Activated CD4-positive, alpha-beta memory T cell treated with anti-CD3 and anti-CD28 coated beads for 36 hours (primary cell): ENCODE data around the gene CAPNS1. TPM values are rescaled to one million over a fixed set of nuclear protein-coding genes. Genes with fewer than 3 reads are reported as not detected.
A peak's percentile ranks its signal among the peaks of the same experiment; 100 is the strongest.

Experiments used
- CTCF ChIA-PET: fragments of 350-600 bp; sonication (Branson Sonifier 250); formaldehyde crosslinking; loops from one replicate; lab custom pipeline; 2021; ENCODE audit warnings: antibody characterized with exemption, inconsistent platforms; lab: Charles Lee
- POLR2A ChIA-PET: fragments of 350-600 bp; sonication (Branson Sonifier 250); formaldehyde crosslinking; loops from one replicate; lab custom pipeline; 2021; ENCODE audit warnings: antibody characterized with exemption; lab: Charles Lee
- DNase-seq: peaks from one replicate; pipeline ENCODE4 v3.0.0-alpha.2; 2020
- H3K27ac Mint-ChIP-seq: one replicate; pipeline ENCODE4 v1.8.0; 2021; ENCODE audit warnings: mixed read lengths
- H3K27me3 Mint-ChIP-seq: one replicate; pipeline ENCODE4 v1.8.0; 2021; ENCODE audit warnings: mixed read lengths
- H3K36me3 Mint-ChIP-seq: one replicate; pipeline ENCODE4 v1.8.0; 2021; ENCODE audit warnings: mixed read lengths
- H3K4me1 Mint-ChIP-seq: one replicate; pipeline ENCODE4 v1.8.0; 2021; ENCODE audit warnings: low read depth, mixed read lengths
- H3K4me3 Mint-ChIP-seq: one replicate; pipeline ENCODE4 v1.8.0; 2021; ENCODE audit warnings: mild to moderate bottlenecking, mixed read lengths
- H3K9me3 Mint-ChIP-seq: one replicate; pipeline ENCODE4 v1.8.0; 2021; ENCODE audit warnings: mixed read lengths
- intact Hi-C: fragments of 100-400 bp; cut with micrococcal nuclease; formaldehyde crosslinking; loops from one replicate; pipeline ENCODE4 v1.15.1; 2023
- total RNA-seq, 2 experiments: library from RNA; stranded (reverse); gene quantifications; one replicate each; pipeline ENCODE4 v1.2.3, GENCODE V29; 2021

CAPNS1 gene
- total RNA-seq: 100 to 1,000 TPM; 430 to 447 TPM

DNA sequence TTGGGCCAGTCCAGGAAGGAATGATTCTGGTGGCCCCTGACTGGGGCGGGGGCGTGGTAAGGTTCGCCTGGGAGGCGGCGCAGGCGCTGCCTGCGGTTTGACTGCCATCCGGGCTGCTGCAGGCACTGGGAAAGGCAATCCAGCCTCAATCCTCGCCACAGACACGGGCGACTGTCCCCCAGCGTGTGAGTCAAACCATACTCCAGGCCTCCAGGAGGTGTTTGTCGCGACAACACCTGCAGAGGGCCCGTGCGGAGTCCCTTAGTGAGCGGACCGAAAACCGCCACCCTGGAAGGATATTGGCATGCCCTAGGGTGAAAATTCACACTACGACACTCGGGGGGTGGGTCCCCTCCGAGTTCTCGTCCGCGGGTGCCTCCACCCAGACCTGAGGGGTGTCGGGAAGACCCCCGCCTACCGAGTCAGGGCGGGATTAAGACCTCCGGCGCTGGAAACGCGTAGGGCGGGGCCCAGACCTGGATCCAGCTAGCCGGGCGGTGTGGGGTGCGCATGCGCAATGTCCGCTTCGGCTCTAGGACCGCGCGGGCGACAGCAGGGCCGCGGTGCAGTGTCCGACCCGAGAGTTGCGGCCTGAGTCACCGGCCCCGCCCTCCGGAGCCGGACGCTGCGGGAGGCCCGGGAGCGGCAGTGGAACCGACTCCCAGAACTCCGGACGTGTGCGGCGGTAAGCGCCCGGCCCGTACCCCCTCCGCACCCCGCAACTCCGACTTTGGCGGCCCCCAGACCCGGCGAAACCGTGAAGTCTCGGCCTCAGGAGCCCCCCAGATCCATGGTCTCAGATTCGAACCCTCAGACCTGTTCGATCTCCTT, at the start of gene CAPNS1:
Gene CAPNS1, plus strand, starts transcription at position 594 of the 831 bp plus-strand sequence. CDS start 946 bp downstream, outside the sequence.
- Mint-ChIP-seq H3K27me3 (no peaks in the 10 kb centered on the region), H3K4me3 (peak within 1 kb of the TSS; percentile 92), H3K27ac (peak within 1 kb of the TSS; percentile 97), H3K9me3 (no peaks in the 10 kb centered on the region), H3K36me3 (peaks cover 24% of the 10 kb centered on the region), H3K4me1 (peaks cover 26% of the 10 kb centered on the region)
- POLR2A ChIA-PET: interaction anchor here (1.5 to 3.2 kb wide), 2 partner anchors 11 to 21 kb away, joined by 4 to 26 read pairs; no protein-coding TSS in a partner anchor
- intact Hi-C loops: loop anchor here (1.0 to 10.0 kb wide), 5 partner anchors 7 to 495 kb away; partner anchors contain the start of genes COX6B1, ETV2 and ZNF565
- CTCF ChIA-PET: interaction anchor here (0.9 to 5.6 kb wide), 4 partner anchors 13 to 34 kb away, joined by 3 to 37 read pairs (median 4); no protein-coding TSS in a partner anchor
- peak; percentile 96 for DNase-seq

DNA sequence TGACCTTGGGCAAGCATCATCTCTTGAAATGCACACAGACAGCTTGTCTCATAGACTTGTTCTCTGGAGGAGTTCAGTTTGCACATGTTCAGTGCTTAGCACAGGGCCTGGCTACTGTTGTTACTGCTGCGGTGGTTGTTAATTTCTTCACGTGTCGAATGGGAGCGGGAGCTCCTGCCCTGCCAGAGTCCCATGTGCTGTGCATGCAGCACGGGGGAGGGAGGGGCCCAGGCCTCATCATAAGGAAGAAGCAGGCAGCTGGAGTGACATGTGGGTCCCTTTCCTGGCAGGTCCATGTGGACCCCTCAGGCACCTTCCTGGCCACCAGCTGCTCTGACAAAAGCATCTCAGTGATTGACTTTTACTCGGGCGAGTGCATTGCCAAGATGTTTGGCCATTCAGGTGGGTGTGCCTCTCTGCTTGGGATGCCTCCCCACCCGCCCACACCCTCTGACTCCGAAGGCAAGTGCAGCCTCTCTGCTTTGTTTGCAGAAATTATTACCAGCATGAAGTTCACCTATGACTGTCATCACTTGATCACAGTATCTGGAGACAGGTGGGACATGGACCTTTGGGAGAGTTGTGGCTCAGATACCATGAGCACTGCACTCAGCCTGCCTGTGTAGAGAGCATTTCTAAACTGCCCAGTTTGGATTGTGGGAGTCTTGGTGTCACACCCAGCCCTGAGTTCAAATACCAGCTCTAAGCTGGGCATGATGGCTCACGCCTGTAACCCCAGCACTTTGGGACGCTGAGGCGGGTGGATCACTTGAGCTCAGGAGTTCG, 48.8 kb upstream of the CAPNS1 start:
- intact Hi-C loops: no loop called here
- no peaks in the 10 kb centered on the region for H3K27me3 Mint-ChIP-seq
- no peak for DNase-seq
- ChIA-PET CTCF (no interaction called here), POLR2A (no interaction called here)
- peaks cover 35% of the 10 kb centered on the region for H3K36me3 Mint-ChIP-seq
- no peak overlapping the region for H3K4me3 Mint-ChIP-seq
- H3K4me1 Mint-ChIP-seq: peaks cover 16% of the 10 kb centered on the region
- no peaks in the 10 kb centered on the region for H3K9me3 Mint-ChIP-seq
- no peak overlapping the region for H3K27ac Mint-ChIP-seq

DNA sequence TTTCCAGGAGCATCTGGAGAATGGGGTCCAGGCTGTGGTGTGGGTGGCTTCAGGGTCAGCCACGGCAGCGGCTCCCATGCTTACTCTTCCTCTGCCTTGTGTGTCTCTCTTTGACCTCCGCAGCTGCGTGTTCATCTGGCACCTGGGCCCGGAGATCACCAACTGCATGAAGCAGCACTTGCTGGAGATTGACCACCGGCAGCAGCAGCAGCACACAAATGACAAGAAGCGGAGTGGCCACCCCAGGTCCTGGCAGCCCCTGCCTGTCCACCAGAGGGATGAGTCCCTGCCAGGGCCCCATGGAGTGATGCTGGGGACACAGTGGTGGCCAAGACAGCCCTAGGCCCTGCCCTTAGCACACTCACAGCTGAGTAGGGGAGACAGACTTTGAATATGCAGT, 47.3 kb upstream of the CAPNS1 start:
- intact Hi-C loops: loop anchor here (2.0 kb wide), 1 partner anchor 38 kb away; the partner anchor contains the start of genes THAP8 and WDR62
- Mint-ChIP-seq H3K27ac (peak overlapping the region; percentile 49), H3K4me3 (no peak overlapping the region), H3K4me1 (peaks cover 16% of the 10 kb centered on the region), H3K36me3 (peaks cover 39% of the 10 kb centered on the region), H3K27me3 (no peaks in the 10 kb centered on the region), H3K9me3 (no peaks in the 10 kb centered on the region)
- ChIA-PET POLR2A (no interaction called here), CTCF (no interaction called here)
- no peak for DNase-seq

DNA sequence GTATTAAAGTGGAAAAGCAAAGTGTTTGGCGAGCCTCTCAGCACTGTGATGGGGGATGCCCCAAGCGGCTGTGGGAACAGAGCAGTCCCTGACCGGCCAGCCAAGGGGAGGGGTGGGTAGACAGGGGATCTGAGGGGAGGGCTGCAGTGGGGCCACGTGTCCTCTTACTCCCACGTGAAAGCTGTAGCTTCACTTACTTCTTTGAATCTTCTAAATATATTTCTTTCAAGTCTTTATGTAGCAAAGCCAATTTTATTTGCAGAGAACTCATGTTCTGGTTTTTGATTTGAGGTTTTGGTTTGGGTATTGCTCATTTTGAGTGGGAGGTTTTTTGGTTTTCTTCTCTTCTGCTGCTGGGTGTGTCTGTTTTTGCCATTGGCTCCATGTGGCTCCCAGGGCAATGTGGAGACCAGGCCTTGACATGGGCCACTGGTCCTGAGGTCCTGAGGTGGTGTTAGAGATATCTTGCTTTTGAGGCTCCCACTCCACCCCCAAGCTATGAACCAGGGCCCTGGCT, 46.7 kb upstream of the CAPNS1 start:
- peak; percentile 59 for DNase-seq
- peak overlapping the region; percentile 49 for H3K27ac Mint-ChIP-seq
- H3K9me3 Mint-ChIP-seq: no peaks in the 10 kb centered on the region
- H3K4me3 Mint-ChIP-seq: no peak overlapping the region
- ChIA-PET POLR2A (no interaction called here), CTCF (no interaction called here)
- H3K4me1 Mint-ChIP-seq: peaks cover 16% of the 10 kb centered on the region
- no peaks in the 10 kb centered on the region for H3K27me3 Mint-ChIP-seq
- H3K36me3 Mint-ChIP-seq: peaks cover 34% of the 10 kb centered on the region
- intact Hi-C loops: loop anchor here (2.0 kb wide), 1 partner anchor 38 kb away; the partner anchor contains the start of genes THAP8 and WDR62

DNA sequence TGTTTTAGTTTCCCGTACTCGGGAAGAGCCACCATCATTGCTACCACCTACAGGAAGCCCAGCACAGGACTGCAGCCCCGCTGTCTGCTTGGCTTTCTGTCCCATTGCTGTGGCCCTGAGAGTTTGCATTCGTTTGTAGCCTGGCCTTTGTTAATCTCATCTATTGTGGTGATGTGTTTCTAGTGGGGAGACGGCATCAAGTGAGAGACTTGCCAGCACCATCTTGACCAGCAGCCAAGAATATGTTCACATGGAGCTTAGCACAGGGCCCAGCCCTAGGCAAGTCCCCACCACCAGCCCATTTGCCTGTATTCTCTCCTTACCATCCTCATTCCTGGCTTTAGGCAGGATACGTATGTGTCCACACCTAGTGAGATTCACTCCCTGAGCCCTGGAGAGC, 46.2 kb upstream of the CAPNS1 start:
- Mint-ChIP-seq H3K27me3 (no peaks in the 10 kb centered on the region), H3K4me3 (no peak overlapping the region), H3K9me3 (no peaks in the 10 kb centered on the region), H3K36me3 (peaks cover 33% of the 10 kb centered on the region), H3K4me1 (peaks cover 16% of the 10 kb centered on the region), H3K27ac (no peak overlapping the region)
- POLR2A ChIA-PET: no interaction called here
- no peak for DNase-seq
- intact Hi-C loops: loop anchor here (2.0 kb wide), 1 partner anchor 39 kb away; the partner anchor contains the start of genes THAP8 and WDR62
- CTCF ChIA-PET: no interaction called here

DNA sequence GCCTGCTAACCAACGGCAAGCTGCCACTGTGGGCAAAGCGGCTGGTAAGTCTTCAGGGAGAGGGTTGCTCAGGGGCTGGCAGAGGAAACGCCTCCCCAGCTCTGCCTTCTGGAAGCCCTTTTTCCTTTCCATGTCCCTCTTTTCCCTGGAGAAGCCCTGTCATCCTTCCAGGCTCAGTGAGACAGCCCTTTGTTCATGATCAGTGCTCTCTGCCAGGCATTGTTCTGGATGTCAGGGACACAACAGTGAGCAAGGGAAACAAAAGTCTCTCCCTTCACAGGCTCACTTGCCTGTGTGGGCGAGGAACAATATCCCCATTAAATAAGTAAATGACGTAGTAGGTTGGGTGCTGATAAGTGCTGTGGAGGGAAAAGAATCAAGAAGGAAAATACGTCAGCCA, 42.8 kb upstream of the CAPNS1 start:
- intact Hi-C loops: loop anchor here (5.0 kb wide), 1 partner anchor 660 kb away; no protein-coding TSS in a partner anchor
- Mint-ChIP-seq H3K27ac (no peak overlapping the region), H3K4me3 (no peak overlapping the region), H3K27me3 (no peaks in the 10 kb centered on the region), H3K9me3 (no peaks in the 10 kb centered on the region), H3K4me1 (peaks cover 16% of the 10 kb centered on the region), H3K36me3 (peaks cover 24% of the 10 kb centered on the region)
- no peak for DNase-seq
- ChIA-PET POLR2A (no interaction called here), CTCF (no interaction called here)

DNA sequence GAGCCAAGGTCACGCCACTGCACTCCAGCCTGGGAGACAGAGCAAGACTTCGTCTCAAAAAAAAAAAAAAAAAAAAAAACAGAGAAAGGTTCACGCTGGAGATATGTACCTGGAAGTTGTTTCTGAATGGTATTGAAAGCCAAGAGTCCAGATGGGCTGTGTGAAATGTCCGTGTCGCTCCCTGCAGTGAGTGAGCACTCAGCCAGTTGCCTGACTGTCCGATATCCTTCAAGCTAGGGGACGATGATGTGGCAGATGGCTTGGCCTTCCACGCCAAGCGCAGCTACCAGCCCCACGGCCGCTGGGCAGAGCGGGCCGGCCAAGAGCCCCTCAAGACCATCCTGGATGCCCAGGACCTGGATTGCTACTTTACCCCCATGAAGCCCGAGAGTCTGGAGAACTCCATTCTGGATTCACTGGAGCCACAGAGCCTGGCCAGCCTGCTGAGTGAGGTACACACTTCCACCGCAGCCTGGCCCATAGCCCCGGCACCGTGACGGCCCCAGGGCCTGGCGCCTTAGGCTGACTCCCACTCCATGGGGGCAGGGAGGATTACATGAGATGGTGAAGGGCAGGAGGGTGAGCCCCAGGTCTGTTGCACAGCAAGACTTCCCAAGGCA, 40.6 kb upstream of the CAPNS1 start:
- intact Hi-C loops: loop anchor here (5.0 kb wide), 1 partner anchor 662 kb away; no protein-coding TSS in a partner anchor
- no peaks in the 10 kb centered on the region for H3K27me3 Mint-ChIP-seq
- H3K4me3 Mint-ChIP-seq: no peak overlapping the region
- POLR2A ChIA-PET: no interaction called here
- H3K27ac Mint-ChIP-seq: no peak overlapping the region
- DNase-seq: no peak
- peaks cover 23% of the 10 kb centered on the region for H3K36me3 Mint-ChIP-seq
- no peaks in the 10 kb centered on the region for H3K9me3 Mint-ChIP-seq
- CTCF ChIA-PET: interaction anchor here (1.5 kb wide), 1 partner anchor 29 kb away, joined by 3 read pairs; no protein-coding TSS in a partner anchor
- H3K4me1 Mint-ChIP-seq: no peaks in the 10 kb centered on the region

DNA sequence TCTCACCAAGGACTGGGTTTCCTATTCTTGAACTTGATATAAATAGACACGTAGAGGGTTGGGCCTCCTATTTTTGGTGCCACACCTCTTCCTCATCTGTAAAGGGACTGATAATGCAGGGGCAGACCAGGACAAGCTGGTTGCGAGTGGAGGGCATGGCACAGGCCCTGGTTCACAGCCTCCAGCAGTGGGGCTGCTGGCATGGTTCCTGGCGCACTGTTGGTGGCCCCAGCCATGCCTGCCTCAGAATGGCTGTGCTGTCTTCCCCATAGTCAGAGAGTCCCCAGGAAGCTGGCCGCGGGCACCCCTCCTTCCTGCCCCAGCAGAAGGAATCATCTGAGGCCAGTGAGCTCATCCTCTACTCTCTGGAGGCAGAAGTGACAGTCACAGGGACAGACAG, 39.4 kb upstream of the CAPNS1 start:
- POLR2A ChIA-PET: interaction anchor here (1.4 kb wide), 1 partner anchor 15 kb away, joined by 3 read pairs; the partner anchor contains the start of gene TBCB
- Mint-ChIP-seq H3K36me3 (peaks cover 17% of the 10 kb centered on the region), H3K27me3 (no peaks in the 10 kb centered on the region), H3K9me3 (no peaks in the 10 kb centered on the region), H3K4me1 (no peaks in the 10 kb centered on the region), H3K4me3 (no peak overlapping the region), H3K27ac (no peak overlapping the region)
- no peak for DNase-seq
- CTCF ChIA-PET: interaction anchor here (1.5 kb wide), 1 partner anchor 28 kb away, joined by 3 read pairs; no protein-coding TSS in a partner anchor
- intact Hi-C loops: no loop called here

DNA sequence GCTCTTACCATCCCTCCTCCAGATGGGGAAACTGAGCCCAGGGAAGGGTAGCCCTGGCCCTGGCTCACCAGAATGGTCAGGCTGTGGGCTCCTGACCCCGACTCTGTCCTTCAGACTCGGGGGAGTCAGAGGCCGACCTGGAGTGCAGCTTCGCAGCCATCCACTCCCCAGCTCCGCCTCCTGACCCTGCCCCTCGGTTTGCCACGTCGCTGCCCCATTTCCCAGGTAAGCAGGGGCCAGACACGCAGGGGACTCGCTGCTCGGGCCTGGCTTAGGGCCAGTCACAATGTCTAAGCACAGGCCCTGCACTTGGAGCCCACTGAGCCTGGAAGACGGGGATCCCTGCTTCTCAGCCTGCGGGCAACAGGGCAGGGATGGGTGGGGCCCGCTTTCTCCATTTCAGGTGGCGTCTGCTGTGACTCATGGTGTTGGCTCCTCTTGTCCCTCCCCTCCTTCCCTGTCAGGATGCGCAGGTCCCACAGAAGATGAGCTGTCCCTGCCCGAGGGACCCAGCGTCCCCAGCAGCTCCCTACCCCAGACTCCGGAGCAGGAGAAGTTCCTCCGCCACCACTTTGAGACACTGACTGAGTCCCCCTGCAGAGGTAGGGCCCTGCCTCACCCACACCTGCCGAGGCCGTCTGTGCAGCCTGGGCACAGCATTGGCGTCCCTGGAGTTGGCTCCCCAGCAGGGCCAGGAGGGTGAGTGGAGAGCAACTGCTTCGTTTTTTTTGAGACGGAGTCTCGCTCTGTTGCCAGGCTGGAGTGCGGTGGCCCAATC, 38.1 kb upstream of the CAPNS1 start:
- H3K27me3 Mint-ChIP-seq: no peaks in the 10 kb centered on the region
- no peak overlapping the region for H3K27ac Mint-ChIP-seq
- no peaks in the 10 kb centered on the region for H3K4me1 Mint-ChIP-seq
- no peaks in the 10 kb centered on the region for H3K9me3 Mint-ChIP-seq
- CTCF ChIA-PET: no interaction called here
- peaks cover 18% of the 10 kb centered on the region for H3K36me3 Mint-ChIP-seq
- no peak for DNase-seq
- H3K4me3 Mint-ChIP-seq: no peak overlapping the region
- POLR2A ChIA-PET: no interaction called here
- intact Hi-C loops: no loop called here

DNA sequence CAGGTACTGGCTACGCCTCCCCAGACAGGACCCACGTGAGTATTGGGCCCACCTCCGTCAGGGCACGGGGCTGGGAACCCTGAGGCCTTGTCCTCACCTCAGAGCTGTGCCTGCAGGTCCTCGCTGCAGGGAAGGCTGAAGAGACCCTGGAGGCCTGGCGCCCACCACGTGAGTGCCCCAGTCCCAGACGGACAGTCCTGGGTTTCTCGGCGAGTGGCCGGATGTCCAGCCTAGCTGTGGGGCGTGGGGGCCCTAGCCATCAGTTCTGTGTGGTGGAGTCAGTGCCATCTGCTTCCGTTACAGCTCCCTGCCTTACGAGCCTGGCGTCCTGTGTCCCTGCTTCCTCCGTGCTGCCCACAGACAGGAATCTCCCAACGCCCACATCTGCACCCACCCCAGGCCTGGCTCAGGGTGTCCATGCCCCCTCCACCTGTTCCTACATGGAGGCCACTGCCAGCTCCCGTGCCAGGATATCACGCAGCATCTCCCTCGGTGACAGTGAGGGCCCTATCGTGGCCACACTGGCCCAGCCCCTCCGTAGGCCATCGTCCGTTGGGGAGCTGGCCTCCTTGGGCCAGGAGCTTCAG, 36.7 kb upstream of the CAPNS1 start:
- intact Hi-C loops: no loop called here
- no peak overlapping the region for H3K27ac Mint-ChIP-seq

More for the DNA sequence above, 36.7 kb upstream of the CAPNS1 start:
- H3K27me3 Mint-ChIP-seq: no peaks in the 10 kb centered on the region
- no peak overlapping the region for H3K4me3 Mint-ChIP-seq
- CTCF ChIA-PET: no interaction called here
- H3K36me3 Mint-ChIP-seq: peaks cover 11% of the 10 kb centered on the region
- no peak for DNase-seq
- H3K9me3 Mint-ChIP-seq: no peaks in the 10 kb centered on the region
- no peaks in the 10 kb centered on the region for H3K4me1 Mint-ChIP-seq
- POLR2A ChIA-PET: interaction anchor here (1.5 kb wide), 1 partner anchor 12 kb away, joined by 5 read pairs; the partner anchor contains the start of genes POLR2I and TBCB
